WTC11 (cell line): Measurements from ENCODE around the gene GABBR2.

Experiments used
- CREB1 ChIP-seq: sonication (generic); formaldehyde crosslinking; IDR thresholded peaks from 2 replicates; pipeline ENCODE4 v1.8.0; 2023; ENCODE audit warnings: mild to moderate bottlenecking, missing genetic modification reagents
- JUN ChIP-seq: sonication (generic); formaldehyde crosslinking; IDR thresholded peaks from 2 replicates; pipeline ENCODE4 v1.8.0; 2023; ENCODE audit warnings: mild to moderate bottlenecking, missing genetic modification reagents
- USF2 ChIP-seq: sonication (generic); formaldehyde crosslinking; IDR thresholded peaks from 2 replicates; pipeline ENCODE4 v1.8.1; 2023; ENCODE audit warnings: mild to moderate bottlenecking, missing genetic modification reagents, moderate library complexity
- TF ChIP-seq, protein P1 (sequence below): sonication (generic); formaldehyde crosslinking; IDR thresholded peaks from 2 replicates; pipeline ENCODE4 v1.8.0; 2022; ENCODE audit warnings: mild to moderate bottlenecking, missing genetic modification reagents

DNA sequence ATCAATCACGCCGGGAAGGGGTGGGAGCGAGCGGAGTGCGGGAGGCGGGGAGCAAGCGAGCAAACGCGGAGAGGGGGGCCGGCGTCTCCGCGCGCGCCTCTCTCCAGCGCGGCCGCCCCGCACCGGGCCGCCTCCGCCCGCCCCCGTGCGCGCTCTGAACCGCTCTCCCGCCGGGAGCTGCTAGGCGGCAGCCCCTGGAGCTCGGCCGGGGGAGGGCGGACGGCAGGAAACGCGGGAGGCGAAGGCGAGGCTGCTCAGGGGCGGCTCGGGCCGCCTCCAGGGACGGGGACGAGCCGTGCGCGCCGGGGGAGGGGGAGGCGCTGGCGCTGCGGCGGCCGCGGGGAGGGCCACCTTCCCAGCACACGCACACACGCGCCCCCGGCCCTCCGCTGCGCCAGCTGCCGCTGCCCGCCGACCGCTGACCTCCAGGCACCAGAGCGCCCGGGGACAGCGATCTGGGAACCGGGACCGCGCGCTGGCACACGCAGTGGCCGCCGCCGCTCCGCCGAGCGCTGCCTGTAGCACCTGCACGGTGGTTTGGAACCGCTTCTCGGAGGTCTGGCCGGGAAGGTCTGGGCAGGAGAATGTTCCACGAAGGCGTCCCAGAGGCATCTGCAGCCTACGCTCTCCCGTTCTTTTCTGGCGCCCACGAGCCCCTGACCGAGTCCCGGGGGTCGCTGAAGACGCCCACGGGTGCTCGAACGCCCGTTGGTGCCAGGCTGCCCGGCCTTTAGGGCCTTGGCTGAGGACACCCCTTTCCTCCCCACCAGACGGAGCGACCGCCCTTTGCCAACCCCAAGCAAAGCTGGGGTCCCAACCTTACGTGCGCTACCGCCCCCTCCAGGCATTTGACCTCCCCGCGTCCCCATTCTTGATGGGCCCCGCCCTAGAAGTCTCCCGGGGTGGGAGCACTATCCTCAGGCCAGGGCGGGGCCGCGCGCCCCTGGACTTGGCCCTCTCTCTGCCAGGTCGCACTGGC is at the start of gene GABBR2:
- TF ChIP-seq JUN (CRISPR knock-in tag) (no peak), USF2 (CRISPR knock-in tag) (no peak), CREB1 (CRISPR knock-in tag) (no peak)
- TF ChIP-seq, protein P1, sequence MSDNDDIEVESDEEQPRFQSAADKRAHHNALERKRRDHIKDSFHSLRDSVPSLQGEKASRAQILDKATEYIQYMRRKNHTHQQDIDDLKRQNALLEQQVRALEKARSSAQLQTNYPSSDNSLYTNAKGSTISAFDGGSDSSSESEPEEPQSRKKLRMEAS (CRISPR knock-in tag), result no peak
